Hematopoietic multipotent progenitor cell treated with erythropoietin and hydrocortisone succinate and interleukin-3 and kit ligand, for 17 days (in vitro differentiated cells): ENCODE results near the gene RIN3.

Experiments used
- DNase-seq: peaks from one replicate; pipeline ENCODE4 v3.0.0-alpha.2; 2015; ENCODE audit warnings: low spot score

RIN3 gene

GRCh38 chr14:92601131-92601710 is 87.6 kb downstream of the RIN3 start:
- no peak for DNase-seq

- no peak for DNase-seq
Measured at GRCh38 chr14:92601757-92602417, 88.3 kb downstream of the RIN3 start.

GRCh38 chr14:92603309-92604242 is 90.0 kb downstream of the RIN3 start:
- no peak for DNase-seq

GRCh38 chr14:92605274-92605940 is 91.8 kb downstream of the RIN3 start:
- no peak for DNase-seq

GRCh38 chr14:92607251-92607650 is 93.7 kb downstream of the RIN3 start:
- no peak for DNase-seq

GRCh38 chr14:92607702-92608429 is 94.3 kb downstream of the RIN3 start:
- no peak for DNase-seq

GRCh38 chr14:92609955-92610354 is 96.4 kb downstream of the RIN3 start:
- DNase-seq, result no peak

- DNase-seq, result no peak
Measured at GRCh38 chr14:92610849-92611271, 97.3 kb downstream of the RIN3 start.

GRCh38 chr14:92613008-92613658 is 99.6 kb downstream of the RIN3 start:
- DNase-seq, result peak; percentile 46

GRCh38 chr14:92613681-92614260 is 100.2 kb downstream of the RIN3 start:
- no peak for DNase-seq

GRCh38 chr14:92615451-92615850 is 101.9 kb downstream of the RIN3 start:
- no peak for DNase-seq

GRCh38 chr14:92616178-92616577 is 102.6 kb downstream of the RIN3 start:
- no peak for DNase-seq

- no peak for DNase-seq
Measured at GRCh38 chr14:92617581-92617980, 104.0 kb downstream of the RIN3 start.

GRCh38 chr14:92619671-92620456 is 106.3 kb downstream of the RIN3 start:
- no peak for DNase-seq

GRCh38 chr14:92622311-92622710 is 108.7 kb downstream of the RIN3 start:
- no peak for DNase-seq

GRCh38 chr14:92624764-92625163 is 111.2 kb downstream of the RIN3 start:
- no peak for DNase-seq

- no peak for DNase-seq
Measured at GRCh38 chr14:92625213-92625612, 111.6 kb downstream of the RIN3 start.

GRCh38 chr14:92626041-92626440 is 112.5 kb downstream of the RIN3 start:
- DNase-seq, result no peak

GRCh38 chr14:92627707-92628215 is 114.2 kb downstream of the RIN3 start:
- DNase-seq, result no peak

- DNase-seq, result no peak
Measured at GRCh38 chr14:92628636-92629035, 115.1 kb downstream of the RIN3 start.
